Colonic mucosa (tissue), 4 donors: Measurements from ENCODE around the gene JMJD1C. TPM values are rescaled to one million over a fixed set of nuclear protein-coding genes. Genes with fewer than 3 reads are reported as not detected.

ENCODE experiments used
- DNase-seq: peaks from one replicate; pipeline ENCODE4 v3.0.0-alpha.2; 2020
- H3K27ac ChIP-seq: fragments of 200-600 bp; one replicate; pipeline ENCODE4 v1.8.0; 2021
- H3K27me3 ChIP-seq: fragments of 200-600 bp; one replicate; pipeline ENCODE4 v1.8.0; 2021
- H3K36me3 ChIP-seq: fragments of 200-600 bp; one replicate; pipeline ENCODE4 v1.8.0; 2021
- H3K4me1 ChIP-seq: fragments of 200-600 bp; one replicate; pipeline ENCODE4 v1.8.0; 2021; ENCODE audit warnings: mild to moderate bottlenecking
- H3K4me3 ChIP-seq: fragments of 200-600 bp; one replicate; pipeline ENCODE4 v1.8.0; 2021
- H3K9ac ChIP-seq, 2 donors: one replicate each; pipeline ENCODE4 v1.7.0; 2013; ENCODE audit warnings: control low read depth in 2 of 2, low read depth in 2 of 2, low read length in 2 of 2
- H3K9me3 ChIP-seq: fragments of 200-600 bp; one replicate; pipeline ENCODE4 v1.8.0; 2021
- intact Hi-C: fragments of 100-400 bp; cut with DNase I; formaldehyde crosslinking; loops from one replicate; pipeline ENCODE4 v1.14.1; 2022
- total RNA-seq, 2 donors: library from RNA; stranded (reverse); fragmentation: NEBNext Ultra II Directional in 1 of 2; extraction: Animal tissue kit (Norgen Biotek cat#: 25700) in 1 of 2; gene quantifications; one replicate each; pipeline ENCODE4 v1.2.1, GENCODE V29; 2021
- TF ChIP-seq, protein P1 (sequence below): fragments of 200-600 bp; IDR thresholded peaks from one replicate; pipeline ENCODE4 v1.8.0; 2022; ENCODE audit warnings: antibody characterized with exemption, mild to moderate bottlenecking
- donor health status: healthy.
- donor health status: DM: no; HTN: no; CAD: no.
- donor health status: DM: no; HTN: no; CAD: no.

The JMJD1C gene
- total RNA-seq, 2 donors from 2014 or later: 37.7 to 72.2 TPM

DNA sequence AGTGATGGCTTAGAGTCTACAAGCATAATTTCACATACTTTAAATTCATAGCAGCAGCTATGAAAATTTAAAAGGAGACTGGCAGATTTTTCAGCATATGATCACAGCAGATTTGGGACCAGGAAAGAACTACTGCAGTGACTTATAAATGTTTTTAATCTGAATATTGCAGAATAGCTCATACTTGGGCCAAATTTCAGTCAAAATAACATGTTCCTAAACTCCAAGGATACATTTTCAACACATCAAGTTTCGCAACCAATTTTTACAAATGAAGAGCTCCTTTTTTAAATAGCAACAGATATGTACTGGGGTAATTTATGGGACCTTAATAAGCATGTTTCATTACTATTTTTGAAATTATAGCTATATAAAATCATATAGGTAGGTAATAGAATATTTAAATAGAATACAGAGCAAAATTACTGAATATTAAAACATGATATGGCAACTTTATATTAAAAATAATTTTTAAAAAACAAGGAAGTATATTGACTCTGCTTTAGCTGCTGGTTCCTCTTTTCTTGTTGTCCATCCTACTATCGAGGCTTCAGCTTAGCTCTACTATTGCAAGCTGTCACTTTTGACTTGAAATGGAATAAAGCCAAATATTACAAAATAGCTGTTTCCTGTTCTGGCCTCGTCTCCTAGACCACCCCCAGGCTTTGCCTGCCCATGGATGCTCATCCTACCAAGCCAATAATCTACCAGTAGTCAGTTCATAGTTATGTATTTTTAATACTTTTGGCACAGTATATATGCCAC is 209.6 kb downstream of the JMJD1C start:
- DNase-seq: no peak
- intact Hi-C loops: no loop called here
- Histone ChIP-seq H3K9me3 (no peaks in the 10 kb centered on the region), H3K27me3 (no peaks in the 10 kb centered on the region), H3K36me3 (no peaks in the 10 kb centered on the region), H3K4me3 (no peak overlapping the region), H3K9ac (no peak overlapping the region), H3K27ac (no peak overlapping the region), H3K4me1 (peaks cover 14% of the 10 kb centered on the region)
- TF ChIP-seq, protein P1, sequence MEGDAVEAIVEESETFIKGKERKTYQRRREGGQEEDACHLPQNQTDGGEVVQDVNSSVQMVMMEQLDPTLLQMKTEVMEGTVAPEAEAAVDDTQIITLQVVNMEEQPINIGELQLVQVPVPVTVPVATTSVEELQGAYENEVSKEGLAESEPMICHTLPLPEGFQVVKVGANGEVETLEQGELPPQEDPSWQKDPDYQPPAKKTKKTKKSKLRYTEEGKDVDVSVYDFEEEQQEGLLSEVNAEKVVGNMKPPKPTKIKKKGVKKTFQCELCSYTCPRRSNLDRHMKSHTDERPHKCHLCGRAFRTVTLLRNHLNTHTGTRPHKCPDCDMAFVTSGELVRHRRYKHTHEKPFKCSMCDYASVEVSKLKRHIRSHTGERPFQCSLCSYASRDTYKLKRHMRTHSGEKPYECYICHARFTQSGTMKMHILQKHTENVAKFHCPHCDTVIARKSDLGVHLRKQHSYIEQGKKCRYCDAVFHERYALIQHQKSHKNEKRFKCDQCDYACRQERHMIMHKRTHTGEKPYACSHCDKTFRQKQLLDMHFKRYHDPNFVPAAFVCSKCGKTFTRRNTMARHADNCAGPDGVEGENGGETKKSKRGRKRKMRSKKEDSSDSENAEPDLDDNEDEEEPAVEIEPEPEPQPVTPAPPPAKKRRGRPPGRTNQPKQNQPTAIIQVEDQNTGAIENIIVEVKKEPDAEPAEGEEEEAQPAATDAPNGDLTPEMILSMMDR: no peak

DNA sequence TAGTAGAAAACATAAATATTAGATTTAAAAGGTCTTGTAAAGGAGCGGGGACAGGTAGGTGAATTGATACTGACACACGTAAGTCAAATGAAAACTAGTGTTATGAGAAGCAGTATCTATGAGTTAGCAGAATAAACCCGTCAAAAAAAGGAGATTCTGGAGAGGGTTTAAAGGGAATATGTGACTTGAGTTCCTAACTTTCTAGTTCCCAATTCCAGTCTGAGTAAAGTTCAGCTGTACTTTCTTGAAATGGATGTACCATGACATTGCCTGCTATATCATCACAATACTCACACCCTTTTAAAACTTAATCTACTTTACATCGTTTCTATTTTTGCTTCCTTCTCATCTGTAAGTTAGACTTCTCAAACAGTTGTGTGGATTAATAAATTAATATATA is 210.5 kb downstream of the JMJD1C start:
- no peaks in the 10 kb centered on the region for H3K27me3 ChIP-seq
- intact Hi-C loops: no loop called here
- no peaks in the 10 kb centered on the region for H3K9me3 ChIP-seq
- H3K36me3 ChIP-seq: no peaks in the 10 kb centered on the region
- H3K27ac ChIP-seq: no peak overlapping the region
- no peak overlapping the region for H3K4me3 ChIP-seq
- H3K9ac ChIP-seq: no peak overlapping the region
- H3K4me1 ChIP-seq: peaks cover 8% of the 10 kb centered on the region
- no peak for DNase-seq
- TF ChIP-seq, protein P1: no peak

DNA sequence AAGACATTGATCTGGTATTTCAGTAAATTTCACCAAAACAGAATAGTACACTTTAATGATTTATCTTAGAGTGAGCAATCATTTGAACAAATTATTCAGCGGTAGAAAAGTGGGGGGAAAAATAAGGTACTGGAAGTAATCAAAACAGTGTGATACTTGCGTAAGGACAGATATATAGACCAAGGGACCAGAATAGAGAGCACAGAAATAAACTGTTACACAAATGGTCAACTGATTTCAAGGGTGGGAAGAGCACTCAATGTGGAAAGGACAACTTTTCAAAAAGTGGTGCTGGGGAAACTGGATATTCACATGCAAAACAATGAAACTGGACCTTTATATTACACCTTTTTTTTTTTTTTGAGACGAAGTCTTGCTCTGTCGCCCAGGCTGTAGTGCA is 212.7 kb downstream of the JMJD1C start:
- no peaks in the 10 kb centered on the region for H3K9me3 ChIP-seq
- H3K4me3 ChIP-seq: no peak overlapping the region
- H3K27me3 ChIP-seq: no peaks in the 10 kb centered on the region
- no peak overlapping the region for H3K9ac ChIP-seq
- H3K4me1 ChIP-seq: no peaks in the 10 kb centered on the region
- intact Hi-C loops: no loop called here
- TF ChIP-seq, protein P1: no peak
- no peaks in the 10 kb centered on the region for H3K36me3 ChIP-seq
- no peak for DNase-seq
- H3K27ac ChIP-seq: no peak overlapping the region

DNA sequence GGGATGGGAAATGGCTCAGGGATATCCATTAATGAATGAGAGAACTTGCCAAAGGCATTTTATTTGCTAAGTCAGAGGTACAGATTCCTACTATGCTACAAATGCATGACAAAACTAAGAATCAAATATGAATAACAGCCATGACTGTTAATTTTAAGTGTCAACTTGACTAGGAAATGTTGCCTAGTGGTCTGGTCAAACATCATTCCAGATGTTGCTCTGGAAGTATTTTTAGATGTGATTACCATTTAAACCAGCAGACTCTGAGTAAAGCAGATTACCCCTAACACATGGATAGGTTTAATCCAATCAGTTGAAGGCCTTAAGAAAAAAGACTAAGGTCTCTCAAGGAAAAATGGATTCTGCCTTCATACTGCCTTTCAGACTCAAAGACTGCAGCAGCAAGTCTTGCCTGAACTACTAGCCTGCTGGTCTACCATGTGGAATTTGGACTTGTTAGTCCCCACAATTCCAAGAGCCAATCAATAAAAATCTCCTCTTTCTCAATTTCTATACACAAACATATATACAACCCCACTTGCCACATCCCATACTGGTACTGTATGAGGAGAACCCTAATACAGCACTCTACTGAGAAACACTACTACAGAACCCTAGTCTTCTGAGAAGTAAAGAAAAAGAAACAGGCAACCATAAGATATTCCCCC is 213.5 kb downstream of the JMJD1C start:
- no peak for DNase-seq
- H3K36me3 ChIP-seq: no peaks in the 10 kb centered on the region
- no peak overlapping the region for H3K4me3 ChIP-seq
- intact Hi-C loops: no loop called here
- H3K4me1 ChIP-seq: no peaks in the 10 kb centered on the region
- no peaks in the 10 kb centered on the region for H3K9me3 ChIP-seq
- H3K27ac ChIP-seq: no peak overlapping the region
- H3K27me3 ChIP-seq: no peaks in the 10 kb centered on the region
- H3K9ac ChIP-seq: no peak overlapping the region
- TF ChIP-seq, protein P1: no peak

DNA sequence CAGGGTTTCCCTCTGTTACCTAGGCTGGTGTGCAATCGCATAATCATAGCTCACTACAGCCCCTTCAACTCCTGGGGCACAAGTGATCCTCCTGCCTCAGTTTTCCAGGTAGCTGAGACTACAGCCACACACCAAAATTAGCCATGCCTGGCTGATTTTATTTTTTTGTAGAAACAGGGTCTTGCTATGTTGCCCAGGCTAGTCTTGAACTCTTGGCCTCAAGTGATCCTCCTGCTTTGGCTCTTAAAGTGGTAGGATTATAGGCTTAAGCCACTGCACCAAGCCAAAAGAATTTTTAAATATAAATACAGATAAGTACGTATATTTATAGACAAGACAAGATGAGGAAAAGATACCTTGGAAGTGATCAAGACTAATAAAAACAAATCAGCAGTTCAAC is 215.7 kb downstream of the JMJD1C start:
- Histone ChIP-seq H3K27ac (no peak overlapping the region), H3K4me1 (no peaks in the 10 kb centered on the region), H3K9ac (no peak overlapping the region), H3K4me3 (no peak overlapping the region), H3K36me3 (no peaks in the 10 kb centered on the region), H3K9me3 (no peaks in the 10 kb centered on the region), H3K27me3 (no peaks in the 10 kb centered on the region)
- no peak for DNase-seq
- TF ChIP-seq, protein P1: no peak
- intact Hi-C loops: no loop called here
